GM18520 (cell line): ENCODE measurements around the gene PRDM11.

Experiments
- ATAC-seq: cut with Tn5 transposase; IDR thresholded peaks from one replicate; pipeline ENCODE4 v1.9.1; 2021; ENCODE audit not compliant: unreplicated experiment

Gene PRDM11

DNA sequence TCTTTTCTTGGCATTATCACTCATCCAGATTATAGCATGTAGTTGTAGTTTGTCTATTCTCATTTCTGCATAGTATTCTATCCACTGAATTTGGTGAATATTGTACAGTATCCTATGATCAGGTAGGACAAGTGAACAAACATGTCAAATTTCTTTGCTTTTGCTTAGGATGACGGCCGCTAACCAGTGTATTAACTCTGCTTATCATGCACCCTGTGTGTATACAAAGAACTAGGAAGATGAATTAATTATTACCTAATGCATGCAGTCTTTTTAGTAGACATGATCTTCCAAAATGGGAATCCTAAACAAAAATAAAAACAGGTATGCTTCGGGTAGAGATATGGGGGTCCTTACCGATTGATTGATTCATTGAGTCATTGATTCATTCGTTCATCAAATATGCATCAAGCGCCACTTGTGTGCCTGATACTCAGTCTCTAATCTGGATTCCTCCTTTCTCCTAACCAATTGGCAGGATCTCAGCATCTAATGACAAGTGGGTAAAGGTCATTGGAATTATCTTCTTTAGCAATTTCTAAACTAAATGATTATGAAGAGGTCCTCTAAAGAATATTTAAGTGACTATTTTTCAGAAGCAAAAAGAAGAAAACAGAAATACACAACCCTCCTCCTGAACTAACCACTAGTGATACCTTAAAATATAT is 27.9 kb downstream of the PRDM11 start:
- no peak for ATAC-seq

DNA sequence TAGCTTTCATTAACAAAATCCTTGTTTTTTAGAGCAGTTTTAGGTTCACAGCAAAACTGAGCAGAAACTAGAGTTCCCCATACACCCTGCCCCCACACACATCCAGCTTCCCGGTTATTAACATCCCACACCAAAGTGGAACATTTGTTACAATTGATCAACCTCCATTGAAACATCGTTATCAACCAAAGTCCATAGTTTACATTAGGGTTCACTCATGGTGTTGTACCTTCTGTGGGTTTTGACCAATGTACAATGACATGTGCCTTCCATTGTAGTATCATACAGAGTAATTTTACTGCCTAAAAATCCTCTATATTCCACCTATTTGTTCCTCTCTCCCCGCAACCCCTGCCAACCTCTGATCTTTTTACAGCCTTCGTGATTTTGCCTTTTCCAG is 28.5 kb downstream of the PRDM11 start:
- no peak for ATAC-seq

- no peak for ATAC-seq
Observed at GRCh38 chr11:45176996-45177395, 30.6 kb downstream of the PRDM11 start.

DNA sequence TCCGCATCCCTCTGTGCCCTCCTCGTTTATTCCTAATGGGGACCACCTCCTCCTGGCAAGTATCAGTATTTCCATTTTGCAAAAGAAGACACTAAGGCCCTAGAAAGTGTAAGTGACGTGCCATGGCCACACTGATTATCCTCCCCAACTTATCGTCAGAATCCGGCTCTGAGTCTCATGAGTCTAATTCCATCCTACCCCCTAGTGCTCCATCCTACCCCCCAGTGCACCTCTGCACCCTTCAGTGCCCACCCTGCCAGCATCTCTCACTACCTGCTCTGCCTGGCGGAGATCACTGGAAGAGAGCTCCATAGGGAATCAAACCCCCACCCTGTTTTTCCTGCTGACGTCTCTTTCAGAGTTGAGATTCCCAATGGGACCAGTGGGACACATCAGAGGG is 31.8 kb downstream of the PRDM11 start:
- no peak for ATAC-seq

- no peak for ATAC-seq
Observed at GRCh38 chr11:45178890-45179671, 32.6 kb downstream of the PRDM11 start.

- ATAC-seq: no peak
Observed at GRCh38 chr11:45179686-45180178, 33.3 kb downstream of the PRDM11 start.

DNA sequence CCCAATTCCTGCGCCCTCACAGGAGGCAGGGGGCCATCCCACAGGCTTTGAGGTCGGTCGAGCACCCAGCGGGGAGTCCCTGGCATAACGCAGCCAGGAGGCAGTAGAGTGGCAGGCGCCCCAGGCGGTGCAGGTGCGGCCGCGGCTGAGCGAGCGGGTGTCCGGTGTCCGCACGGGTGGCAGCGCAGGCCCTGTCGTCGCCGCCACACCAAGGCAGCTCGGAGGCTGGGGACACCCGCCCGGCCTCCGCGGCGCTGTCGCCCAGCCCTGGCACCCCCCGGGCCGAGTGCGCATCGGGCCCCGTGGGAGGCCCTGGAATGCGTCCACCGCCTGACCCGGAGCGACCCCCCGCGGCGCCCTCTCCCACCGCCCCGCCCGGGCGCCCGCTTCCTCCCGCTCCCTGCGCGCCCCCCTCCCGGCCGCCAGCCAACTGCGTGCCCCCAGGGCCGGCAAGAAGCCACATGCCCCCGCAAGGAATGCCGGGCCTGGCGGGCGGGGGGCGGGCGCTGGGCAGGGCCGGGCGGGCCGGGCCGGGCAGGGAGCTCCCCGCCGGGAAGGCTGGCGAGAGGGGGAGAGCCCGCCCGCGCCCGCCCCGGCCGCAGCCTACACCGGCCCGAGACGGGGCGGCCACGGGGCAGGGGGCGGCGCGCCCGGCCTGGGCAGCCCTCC is 33.9 kb downstream of the PRDM11 start:
- no peak for ATAC-seq

DNA sequence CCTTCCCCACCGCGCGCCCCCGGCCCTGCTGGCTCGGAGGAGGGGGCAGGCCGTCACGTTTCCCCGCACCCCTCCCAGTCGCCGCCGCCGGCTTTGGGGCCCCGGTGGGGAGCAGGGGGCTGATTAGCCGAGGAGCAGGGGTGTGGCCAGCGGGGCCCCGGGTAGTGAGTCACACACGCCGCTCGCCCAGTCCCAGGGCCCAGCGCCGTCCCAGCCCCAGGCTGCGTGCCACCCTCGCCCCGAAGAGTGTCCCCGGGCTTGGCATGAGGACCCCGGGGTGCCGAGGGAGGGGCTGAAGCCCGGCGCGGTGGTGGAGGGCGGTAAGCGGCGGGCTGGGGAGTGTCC is 34.4 kb downstream of the PRDM11 start:
- ATAC-seq: no peak

GRCh38 chr11:45181193-45181888 is 34.9 kb downstream of the PRDM11 start:
- ATAC-seq: no peak

DNA sequence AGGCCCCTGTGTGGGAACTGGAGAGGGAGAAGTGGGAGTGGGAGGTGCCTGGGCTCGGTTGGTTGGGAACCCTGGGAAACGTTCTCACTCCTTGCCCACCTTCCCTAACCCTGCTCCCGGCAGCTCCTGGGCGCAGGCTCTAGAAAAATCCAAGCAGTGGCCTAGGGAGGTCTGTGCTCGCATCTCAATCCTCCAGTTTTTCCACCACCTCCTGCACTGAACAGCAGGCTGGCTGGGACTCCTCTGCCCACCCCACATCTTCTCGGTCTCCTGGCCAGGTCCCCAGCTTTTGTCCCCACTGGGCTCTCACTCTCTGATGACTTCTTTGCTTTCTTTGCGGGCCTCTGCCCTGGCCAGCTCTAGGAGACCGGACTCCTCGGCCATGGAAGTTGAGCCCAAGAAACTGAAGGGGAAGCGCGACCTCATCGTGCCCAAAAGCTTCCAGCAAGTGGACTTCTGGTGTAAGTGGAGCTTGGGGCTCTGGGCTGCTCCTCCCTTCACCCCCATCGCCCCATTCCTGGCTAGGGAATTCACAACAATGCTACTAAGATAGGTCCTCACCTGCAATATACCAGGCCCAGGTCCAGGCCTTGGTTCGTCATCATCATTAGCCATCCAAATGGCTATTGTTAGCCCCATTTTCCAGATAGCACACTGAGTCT is 35.6 kb downstream of the PRDM11 start:
- no peak for ATAC-seq

GRCh38 chr11:45182902-45183301 is 36.5 kb downstream of the PRDM11 start:
- no peak for ATAC-seq

DNA sequence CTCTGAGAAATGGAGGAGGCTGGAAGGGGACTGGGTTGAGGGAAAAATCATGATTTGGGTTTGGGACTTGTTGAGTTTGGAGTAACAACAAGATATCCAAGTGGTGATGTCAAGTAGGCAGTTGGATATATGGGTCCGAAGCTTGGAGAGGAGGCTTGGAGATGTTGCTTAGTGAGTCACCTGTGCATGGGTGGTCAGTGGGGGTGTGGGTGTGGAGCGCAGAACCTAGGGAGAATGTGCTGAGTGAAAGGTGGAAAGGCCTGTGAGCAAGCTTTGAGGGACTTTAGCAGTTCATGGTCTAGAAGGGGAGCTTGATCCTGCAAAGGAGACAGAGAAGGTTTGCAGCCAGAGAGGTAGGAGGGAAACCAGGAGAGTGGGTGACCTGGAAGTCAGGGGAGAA is 38.2 kb downstream of the PRDM11 start:
- no peak for ATAC-seq

DNA sequence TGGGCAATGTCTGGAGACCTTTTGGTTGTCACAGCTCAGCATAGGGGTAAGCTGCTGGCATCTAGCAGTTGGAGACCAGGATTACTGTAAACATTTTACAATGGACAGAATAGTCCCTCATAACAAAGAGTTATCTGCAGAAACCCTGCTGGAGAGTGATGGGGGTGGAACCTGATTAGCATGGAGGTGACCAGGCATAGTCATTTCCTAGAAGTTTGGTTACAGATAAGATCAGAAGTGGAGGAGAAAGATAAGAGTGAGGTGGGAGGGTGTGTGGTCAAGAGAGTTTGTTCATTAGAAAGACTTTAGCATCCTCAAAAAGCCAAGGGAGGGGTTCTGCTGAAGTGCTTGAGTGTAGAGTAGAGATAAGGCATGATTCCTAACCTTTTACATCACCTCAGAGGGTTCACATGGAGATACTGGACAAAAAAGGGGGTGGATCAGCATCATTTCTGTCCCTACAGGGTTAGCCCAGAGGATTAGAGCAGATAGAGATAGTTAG is 38.8 kb downstream of the PRDM11 start:
- ATAC-seq: no peak

DNA sequence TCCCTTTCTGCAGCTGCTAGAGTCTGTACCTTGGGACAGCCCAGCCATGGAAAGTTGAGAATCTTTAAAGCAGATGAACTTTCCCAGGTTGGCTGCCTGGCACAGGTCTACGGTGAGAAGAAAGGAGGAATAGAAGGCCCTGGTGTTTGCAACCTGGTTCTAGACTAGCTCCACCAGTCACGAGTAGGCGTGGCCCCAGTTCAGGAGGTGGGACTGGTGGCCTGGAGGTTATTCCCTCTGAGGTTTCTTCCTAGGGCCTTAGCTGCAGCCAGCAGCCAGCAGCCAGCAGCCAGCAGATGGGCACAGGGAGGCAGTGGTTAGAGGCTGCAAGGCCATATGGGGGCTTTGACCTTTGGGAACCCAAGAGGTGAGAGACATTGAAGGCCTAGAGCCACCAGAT is 40.9 kb downstream of the PRDM11 start:
- ATAC-seq: no peak

- ATAC-seq: no peak
Observed at GRCh38 chr11:45188127-45188526, 41.7 kb downstream of the PRDM11 start.

DNA sequence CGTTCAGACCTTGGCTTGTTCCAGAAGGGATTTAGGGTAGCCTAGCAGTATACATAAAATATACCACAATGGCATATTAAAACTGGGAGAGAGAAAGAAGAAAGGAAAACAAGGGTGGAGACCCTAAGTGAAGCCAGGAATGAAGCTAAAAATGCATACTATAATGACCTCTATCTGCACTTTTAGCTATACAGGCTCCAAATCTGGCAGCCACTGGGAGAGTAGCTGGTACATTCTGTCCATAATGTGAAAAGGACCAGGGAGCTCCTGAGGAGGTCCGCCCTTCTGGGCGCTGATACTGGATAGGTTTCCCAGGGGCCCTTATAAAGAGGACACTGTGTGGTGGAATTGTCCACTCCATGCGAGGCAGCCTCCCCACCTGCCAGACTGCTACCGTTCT is 42.8 kb downstream of the PRDM11 start:
- ATAC-seq: no peak

DNA sequence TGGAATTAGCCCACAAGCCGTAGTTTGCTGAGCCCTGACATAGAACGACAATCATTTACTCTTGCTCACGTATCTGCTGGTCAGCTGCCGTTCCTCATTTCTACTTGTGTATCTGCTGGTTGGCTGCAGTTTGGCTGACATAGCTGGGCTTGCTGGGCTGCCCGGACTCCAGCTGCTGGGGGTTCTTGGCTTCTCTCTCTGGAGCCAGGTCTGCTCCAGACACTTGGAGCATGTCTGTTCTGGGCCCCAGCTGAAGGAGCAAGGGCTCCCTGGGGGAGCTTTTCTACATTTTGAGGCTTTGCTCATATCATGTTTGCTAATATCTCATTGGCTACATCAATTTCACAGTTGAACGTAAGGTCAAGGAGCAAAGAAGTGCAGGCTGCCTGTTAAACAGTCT is 47.3 kb downstream of the PRDM11 start:
- no peak for ATAC-seq

GRCh38 chr11:45204761-45205160 is 58.3 kb downstream of the PRDM11 start:
- ATAC-seq: no peak

DNA sequence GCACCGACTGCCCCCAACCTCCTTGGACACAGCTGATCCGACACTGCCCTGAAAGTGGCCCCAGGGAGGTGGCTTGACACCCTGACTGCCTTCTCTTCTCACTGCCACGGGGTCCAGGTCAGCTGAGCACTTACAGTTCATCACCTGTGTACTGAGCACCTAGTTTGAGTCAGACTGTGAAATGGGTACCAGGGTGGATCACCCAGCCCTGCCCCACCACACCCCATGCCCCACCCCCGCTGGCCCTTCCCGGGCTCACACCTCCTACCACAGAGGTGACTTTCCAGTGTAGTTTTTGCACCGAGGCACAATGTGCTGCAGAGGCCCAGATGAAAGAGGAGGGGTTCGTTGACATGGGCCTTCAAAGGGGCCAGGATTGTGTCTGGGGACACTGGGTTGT is 59.5 kb downstream of the PRDM11 start:
- ATAC-seq: no peak

DNA sequence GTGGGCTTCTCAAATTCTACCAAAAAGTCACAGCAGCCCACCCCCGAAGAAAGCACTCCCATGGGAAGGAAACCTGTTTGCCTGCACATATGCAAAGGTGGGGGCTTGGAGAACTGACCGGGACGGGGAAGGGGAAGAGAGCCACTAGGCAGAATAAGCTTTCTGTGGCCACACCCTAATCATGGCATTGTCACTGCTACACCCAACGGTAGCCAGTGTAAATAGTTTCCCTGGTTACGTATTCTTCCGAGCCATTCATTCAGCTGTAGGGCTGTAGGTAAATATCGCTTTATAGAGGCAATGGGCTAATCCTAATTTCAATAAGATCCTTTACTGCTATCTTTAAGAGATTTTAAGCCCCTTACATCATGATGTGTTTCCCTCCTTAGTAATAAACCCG is 61.7 kb downstream of the PRDM11 start:
- ATAC-seq: no peak
